ENCODE results near the gene UBE2R2. TPM values are rescaled to one million over a fixed set of nuclear protein-coding genes. Genes with fewer than 3 reads are reported as not detected.

UBE2R2 gene
- total RNA-seq, 4 donors from 2014 or later: 32.5 to 47.3 (median 41.9) TPM

DNA sequence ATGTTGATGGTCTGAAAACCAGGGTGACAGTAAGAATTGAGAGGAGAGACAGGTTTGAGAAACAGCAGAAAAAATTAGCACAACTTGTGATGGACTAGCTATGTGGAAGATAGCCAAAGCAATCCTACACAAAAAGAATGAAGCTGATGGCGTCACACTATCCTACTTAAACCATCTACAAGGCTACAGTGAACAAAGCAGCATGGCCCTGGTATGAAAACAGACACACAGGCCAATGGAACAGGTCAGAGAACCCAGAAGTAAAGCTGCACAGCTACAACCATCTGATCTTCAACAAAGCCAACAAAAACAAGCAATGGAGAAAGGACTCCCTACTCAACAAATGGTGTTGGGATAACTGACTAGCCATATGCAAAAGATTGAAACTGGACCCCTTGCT, 7.5 kb upstream of the UBE2R2 start:
- in situ Hi-C loops (cut with MboI; ENCODE audit: low sequenced_read_pairs in 4 of 4): no loop called here
- TF ChIP-seq, protein P1, sequence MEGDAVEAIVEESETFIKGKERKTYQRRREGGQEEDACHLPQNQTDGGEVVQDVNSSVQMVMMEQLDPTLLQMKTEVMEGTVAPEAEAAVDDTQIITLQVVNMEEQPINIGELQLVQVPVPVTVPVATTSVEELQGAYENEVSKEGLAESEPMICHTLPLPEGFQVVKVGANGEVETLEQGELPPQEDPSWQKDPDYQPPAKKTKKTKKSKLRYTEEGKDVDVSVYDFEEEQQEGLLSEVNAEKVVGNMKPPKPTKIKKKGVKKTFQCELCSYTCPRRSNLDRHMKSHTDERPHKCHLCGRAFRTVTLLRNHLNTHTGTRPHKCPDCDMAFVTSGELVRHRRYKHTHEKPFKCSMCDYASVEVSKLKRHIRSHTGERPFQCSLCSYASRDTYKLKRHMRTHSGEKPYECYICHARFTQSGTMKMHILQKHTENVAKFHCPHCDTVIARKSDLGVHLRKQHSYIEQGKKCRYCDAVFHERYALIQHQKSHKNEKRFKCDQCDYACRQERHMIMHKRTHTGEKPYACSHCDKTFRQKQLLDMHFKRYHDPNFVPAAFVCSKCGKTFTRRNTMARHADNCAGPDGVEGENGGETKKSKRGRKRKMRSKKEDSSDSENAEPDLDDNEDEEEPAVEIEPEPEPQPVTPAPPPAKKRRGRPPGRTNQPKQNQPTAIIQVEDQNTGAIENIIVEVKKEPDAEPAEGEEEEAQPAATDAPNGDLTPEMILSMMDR (IDR thresholded peaks at IDR 0.05 in 4 of 5, conservative IDR thresholded peaks at IDR 0.05 in 1 of 5): no peak
- no peak for TF ChIP-seq POLR2A (IDR thresholded peaks at IDR 0.05)

DNA sequence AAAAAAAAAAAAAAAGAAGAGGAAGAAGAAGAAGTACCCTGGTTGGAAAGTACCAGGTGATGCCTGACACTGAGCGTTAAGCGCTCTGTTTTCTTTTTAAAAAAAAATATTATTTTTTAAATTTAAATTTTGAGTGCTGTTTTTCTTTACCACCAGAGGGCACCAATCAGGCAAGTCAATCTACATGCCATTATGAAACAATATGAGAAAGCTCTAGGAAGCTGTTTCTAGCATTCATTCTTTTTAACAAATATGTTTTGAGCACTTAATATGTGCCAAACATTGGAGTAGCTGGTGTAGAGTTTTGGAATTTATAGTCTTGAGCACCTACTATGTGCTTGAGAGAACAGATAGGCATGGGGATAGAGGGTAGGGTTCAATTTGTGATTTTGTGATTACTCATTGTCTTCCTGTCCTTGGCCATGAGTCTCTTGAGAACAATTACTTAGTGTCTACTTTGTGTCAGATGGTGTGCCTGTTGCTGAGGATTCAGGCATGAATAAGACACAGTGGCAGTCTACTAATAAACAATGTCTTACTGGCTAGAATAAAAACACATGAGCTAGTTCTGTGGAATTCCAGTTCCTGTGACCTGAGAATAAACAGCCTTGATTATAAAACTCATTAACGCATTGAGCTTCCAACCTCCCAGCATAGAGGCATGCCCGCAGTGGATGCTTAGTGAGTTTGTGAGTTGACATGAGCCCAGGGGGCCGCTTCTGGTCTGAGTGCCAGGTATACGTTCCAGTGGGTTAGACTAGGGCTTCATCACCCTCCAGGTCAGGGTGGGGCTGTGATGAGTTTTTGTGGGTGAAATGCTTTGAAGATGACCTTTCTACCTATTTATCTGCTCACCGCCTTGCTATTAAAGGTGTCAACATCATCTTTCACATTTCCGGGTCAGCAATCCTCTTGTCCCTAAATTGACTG, 3.0 kb upstream of the UBE2R2 start:
- intact Hi-C loops (cut with DNase I; ENCODE audit: low total_unique reads) (loop anchor here (1.0 to 10.0 kb wide), 2 partner anchors 38 to 231 kb away; partner anchors contain the start of gene UBAP2), in situ Hi-C loops (cut with MboI; ENCODE audit: low sequenced_read_pairs in 4 of 4) (loop anchor here in 1 of 4 donors (5.0 kb wide), 1 partner anchor 38 kb away; no protein-coding TSS in a partner anchor)
- Histone ChIP-seq H3K36me3 (no peaks in the 10 kb centered on the region), H3K4me1 (peaks cover 22 to 28% of the 10 kb centered on the region in 2 donors), H3K4me3 (no peak overlapping the region), H3K27me3 (no peaks in the 10 kb centered on the region), H3K27ac (peak overlapping the region; percentile 92 to 100 (median 98)), H3K9me3 (no peaks in the 10 kb centered on the region)
- ATAC-seq (peak in 1 of 2 donors; percentile 28), DNase-seq (no peak)
- TF ChIP-seq, protein P1 (IDR thresholded peaks at IDR 0.05 in 4 of 5, conservative IDR thresholded peaks at IDR 0.05 in 1 of 5): peak; percentile 72 to 83 (median 77)
- no peak for TF ChIP-seq POLR2A (IDR thresholded peaks at IDR 0.05)

More for the DNA sequence above, 7.5 kb upstream of the UBE2R2 start:
- H3K36me3 ChIP-seq: no peaks in the 10 kb centered on the region
- peaks cover 7 to 8% of the 10 kb centered on the region in 2 donors for H3K4me1 ChIP-seq
- no peak for DNase-seq
- H3K9me3 ChIP-seq: no peaks in the 10 kb centered on the region
- intact Hi-C loops (cut with DNase I; ENCODE audit: low total_unique reads): no loop called here
- ATAC-seq: no peak
- no peak overlapping the region for H3K27ac ChIP-seq
- no peak overlapping the region for H3K4me3 ChIP-seq
- no peaks in the 10 kb centered on the region for H3K27me3 ChIP-seq

DNA sequence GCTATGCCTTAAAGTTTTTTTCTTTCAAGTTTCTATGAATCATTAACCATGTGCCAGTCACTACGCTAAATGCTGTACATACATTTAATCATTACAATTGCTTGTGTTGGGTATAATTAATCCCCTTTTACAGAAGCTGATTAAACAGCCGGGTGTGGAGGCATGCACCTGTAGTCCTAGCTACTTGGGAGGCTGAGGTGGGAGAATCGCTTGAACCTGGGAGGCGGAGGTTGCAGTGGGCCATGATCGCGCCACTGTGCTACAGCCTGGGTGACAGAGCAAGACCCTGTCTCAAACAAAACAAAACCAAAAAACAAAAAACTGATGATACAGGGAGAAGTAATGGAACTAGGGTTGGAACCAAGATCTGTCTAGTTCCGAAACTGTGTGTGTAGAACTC, 1.2 kb upstream of the UBE2R2 start:
- ATAC-seq (no peak), DNase-seq (no peak)
- TF ChIP-seq, protein P1 (IDR thresholded peaks at IDR 0.05 in 4 of 5, conservative IDR thresholded peaks at IDR 0.05 in 1 of 5): no peak
- TF ChIP-seq POLR2A (IDR thresholded peaks at IDR 0.05): no peak
- H3K27me3 ChIP-seq: no peaks in the 10 kb centered on the region
- H3K4me1 ChIP-seq: peaks cover 38 to 44% of the 10 kb centered on the region in 2 donors
- no peaks in the 10 kb centered on the region for H3K36me3 ChIP-seq
- no peaks in the 10 kb centered on the region for H3K9me3 ChIP-seq
- H3K27ac ChIP-seq: peak overlapping the region; percentile 92 to 100 (median 98)
- intact Hi-C loops (cut with DNase I; ENCODE audit: low total_unique reads) (loop anchor here (2.0 to 10.0 kb wide), 3 partner anchors 229 to 651 kb away; partner anchors contain the start of gene UBAP2), in situ Hi-C loops (cut with MboI; ENCODE audit: low sequenced_read_pairs in 4 of 4) (loop anchor here in 2 of 4 donors (5.0 kb wide), 1 partner anchor 37 kb away; no protein-coding TSS in a partner anchor)
- no peak overlapping the region for H3K4me3 ChIP-seq

DNA sequence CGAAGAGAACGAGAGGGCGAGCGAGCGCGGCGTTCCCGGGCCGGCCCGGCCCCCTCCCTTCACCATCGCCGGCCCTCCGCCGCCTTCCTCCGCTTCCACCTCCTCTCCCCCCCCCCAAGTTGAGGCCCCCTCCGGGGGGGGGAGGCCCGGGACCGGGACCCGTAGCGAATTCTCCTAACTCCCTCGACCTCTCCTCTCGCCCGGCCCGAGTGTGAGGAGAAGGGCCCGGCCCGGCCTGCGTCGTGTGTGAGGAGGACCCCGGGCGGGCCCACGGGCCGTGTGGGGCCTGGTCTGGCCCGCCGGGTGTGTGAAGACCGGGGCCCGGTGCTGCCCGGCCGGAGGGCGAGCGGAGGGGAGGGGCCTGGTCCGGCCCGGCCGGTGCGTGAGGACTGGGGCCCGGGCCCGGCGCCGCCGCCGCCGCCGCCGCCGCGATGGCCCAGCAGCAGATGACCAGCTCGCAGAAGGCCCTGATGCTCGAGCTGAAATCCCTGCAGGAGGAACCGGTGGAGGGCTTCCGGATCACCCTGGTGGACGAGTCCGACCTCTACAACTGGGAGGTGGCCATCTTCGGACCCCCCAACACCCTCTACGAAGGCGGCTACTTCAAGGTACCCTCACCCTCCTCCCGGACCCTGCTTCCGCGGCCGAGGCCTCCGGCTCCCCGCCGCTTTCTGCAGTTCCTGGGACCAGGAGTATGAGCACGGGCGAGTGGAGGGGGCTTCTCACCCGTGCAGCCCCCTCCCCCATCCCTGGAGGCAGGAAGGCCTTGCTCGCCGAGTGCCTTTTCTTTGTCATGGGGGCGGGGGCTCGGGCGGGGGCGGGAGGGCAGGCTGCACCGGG, 587 bp downstream of the UBE2R2 start:
- TF ChIP-seq POLR2A (IDR thresholded peaks at IDR 0.05): peak; percentile 31 to 32
- TF ChIP-seq, protein P1 (IDR thresholded peaks at IDR 0.05 in 4 of 5, conservative IDR thresholded peaks at IDR 0.05 in 1 of 5): peak; percentile 7 to 41 (median 23)
- ATAC-seq (peak; percentile 32 to 43), DNase-seq (peak; percentile 47 to 61)
- peaks cover 50 to 56% of the 10 kb centered on the region in 2 donors for H3K4me1 ChIP-seq
- H3K36me3 ChIP-seq: no peaks in the 10 kb centered on the region
- intact Hi-C loops (cut with DNase I; ENCODE audit: low total_unique reads) (loop anchor here (2.0 to 10.0 kb wide), 3 partner anchors 227 to 653 kb away; partner anchors contain the start of gene UBAP2), in situ Hi-C loops (cut with MboI; ENCODE audit: low sequenced_read_pairs in 4 of 4) (loop anchor here in 2 of 4 donors (5.0 kb wide), 1 partner anchor 35 kb away; no protein-coding TSS in a partner anchor)
- no peaks in the 10 kb centered on the region for H3K9me3 ChIP-seq
- H3K27me3 ChIP-seq: no peaks in the 10 kb centered on the region
- peak overlapping the region; percentile 80 to 94 (median 90) for H3K4me3 ChIP-seq
- peak overlapping the region; percentile 92 to 100 (median 98) for H3K27ac ChIP-seq
